Measurements from ENCODE around the gene PDE2A.
A peak's percentile ranks its signal among the peaks of the same experiment; 100 is the strongest.

The PDE2A gene

DNA sequence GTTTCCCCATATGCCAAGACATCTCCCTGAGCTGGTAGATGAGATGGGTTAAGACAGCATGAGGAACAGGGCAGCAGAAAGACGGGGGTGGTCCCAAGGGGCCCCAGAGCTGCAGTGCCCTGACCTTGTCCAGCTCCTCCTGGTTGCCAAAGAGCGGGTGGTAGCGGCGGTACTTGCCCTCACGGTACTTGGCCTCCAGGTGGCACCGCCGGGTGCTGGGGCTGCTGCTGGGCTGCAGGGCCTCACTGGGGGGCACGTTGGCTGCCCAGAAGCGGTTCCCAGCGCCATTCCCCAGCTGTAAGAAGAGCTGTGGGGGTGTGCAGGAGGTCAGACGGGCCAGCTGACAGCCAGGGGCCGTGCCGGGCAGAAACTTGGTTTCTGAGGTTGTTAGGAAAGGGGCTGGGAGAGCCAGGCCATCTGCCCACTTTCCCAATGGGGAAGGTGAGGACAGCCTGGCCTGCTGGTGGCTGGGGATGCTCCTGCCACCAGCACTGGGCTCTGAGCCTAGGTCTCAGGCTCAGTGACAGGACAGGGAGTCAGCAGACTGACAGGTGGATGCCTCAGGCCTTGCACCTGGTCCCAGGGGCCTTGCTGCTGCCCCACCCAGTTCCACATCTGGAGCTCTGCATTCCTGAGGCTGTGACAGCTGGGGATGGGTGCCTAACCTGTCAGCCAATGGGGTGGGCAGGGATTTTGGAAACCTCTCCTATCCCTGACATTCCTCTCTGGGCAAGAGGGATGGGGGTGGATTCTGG, 30.0 kb upstream of the PDE2A start:
- DNase-seq = no peak

DNA sequence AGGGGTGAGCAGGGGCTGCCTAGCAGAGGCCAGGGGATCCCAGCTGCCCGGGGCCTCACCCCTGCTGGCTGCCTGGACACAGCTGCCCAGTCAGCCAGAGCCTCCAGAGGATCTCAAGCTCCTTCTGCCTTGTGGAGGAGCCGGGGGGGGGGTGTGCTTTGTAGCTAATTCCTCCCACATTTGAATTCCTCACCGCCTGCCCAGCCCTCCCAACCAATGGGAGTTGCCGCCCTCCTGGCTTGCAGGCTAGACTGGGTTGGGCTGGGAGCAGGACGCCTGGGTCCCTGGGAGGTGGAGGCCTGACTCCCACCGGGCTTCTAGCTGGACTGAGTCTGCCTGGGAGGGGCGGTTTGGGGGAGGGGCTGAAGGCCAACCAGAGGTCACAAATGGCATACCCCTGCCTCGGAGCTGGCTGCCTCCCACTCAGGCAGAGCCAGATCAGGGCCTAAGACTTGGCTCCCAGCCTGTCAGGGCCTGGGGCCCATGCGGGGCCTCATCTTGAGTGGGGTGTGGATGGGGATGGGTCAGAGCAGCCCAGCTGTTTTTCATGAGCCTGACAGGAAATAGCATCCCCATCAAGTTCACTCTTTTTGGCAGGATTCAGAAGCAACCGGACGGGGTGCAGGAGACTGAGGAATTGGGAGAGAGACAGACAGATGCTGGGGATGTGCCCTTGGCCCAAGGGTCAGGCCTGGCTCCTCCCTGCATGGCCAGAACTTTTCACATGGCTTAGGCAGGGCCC, 29.2 kb upstream of the PDE2A start:
- DNase-seq = peak; percentile 87

DNA sequence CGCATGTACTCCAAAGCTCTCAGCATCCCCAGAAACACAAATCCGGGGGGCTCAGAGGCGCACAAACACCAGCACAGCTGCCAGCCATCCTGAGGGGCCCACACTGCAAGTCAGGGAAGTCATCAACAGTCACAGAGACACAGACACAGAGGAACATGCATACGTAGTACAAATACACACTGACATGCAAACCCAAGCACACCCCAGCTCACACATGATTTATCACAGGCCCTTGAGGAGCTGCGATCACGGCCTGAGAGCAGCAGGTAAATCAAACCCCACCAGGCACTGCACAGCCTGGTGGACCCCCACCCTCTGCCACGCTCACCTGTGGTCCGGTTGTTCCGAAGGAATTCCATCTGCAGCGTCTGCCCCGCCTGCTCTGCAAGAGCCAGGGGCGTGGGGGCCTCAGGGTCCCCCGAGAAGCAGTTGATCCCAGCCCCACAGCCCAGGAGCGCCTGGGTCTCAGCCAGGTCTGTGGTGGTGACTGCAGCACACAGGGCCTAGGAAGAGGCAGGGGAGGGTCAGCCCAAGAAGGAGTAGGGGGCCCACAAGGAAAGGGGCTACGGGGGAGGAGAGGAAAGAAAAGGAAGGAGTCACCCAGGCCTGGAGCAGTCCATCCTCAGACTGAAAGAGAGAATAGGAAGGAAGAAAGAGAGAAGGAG, 28.5 kb upstream of the PDE2A start:
- DNase-seq = no peak

GRCh38 chr11:72702096-72702495, 27.9 kb upstream of the PDE2A start:
- DNase-seq = no peak

- DNase-seq = no peak
Measured at GRCh38 chr11:72701466-72701865, 27.2 kb upstream of the PDE2A start.

GRCh38 chr11:72700146-72700545, 25.9 kb upstream of the PDE2A start:
- peak; percentile 38 for DNase-seq

DNA sequence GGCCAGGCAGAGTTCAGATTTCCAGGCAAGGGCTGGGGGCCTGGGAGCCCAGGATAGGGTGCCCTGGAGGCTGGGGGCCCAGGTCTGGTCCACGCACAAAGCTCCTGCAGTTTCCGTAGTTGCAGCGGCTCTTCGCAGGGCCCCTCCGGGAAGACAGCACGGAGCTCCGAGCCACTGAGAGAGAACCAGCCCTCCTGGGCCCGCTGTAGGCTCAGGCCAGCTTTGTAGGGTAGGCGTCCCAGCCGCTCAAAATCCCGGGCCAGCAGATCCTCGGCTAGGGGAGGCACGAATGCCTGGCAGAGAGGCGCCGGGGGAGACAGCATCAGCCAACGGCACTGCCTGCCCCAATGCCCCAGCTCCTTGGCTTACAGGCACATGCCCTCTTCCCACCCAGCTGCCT, 23.6 kb upstream of the PDE2A start:
- DNase-seq = no peak

- no peak for DNase-seq
Measured at GRCh38 chr11:72696866-72697700, 22.9 kb upstream of the PDE2A start.

GRCh38 chr11:72695354-72695753, 21.1 kb upstream of the PDE2A start:
- no peak for DNase-seq

DNA sequence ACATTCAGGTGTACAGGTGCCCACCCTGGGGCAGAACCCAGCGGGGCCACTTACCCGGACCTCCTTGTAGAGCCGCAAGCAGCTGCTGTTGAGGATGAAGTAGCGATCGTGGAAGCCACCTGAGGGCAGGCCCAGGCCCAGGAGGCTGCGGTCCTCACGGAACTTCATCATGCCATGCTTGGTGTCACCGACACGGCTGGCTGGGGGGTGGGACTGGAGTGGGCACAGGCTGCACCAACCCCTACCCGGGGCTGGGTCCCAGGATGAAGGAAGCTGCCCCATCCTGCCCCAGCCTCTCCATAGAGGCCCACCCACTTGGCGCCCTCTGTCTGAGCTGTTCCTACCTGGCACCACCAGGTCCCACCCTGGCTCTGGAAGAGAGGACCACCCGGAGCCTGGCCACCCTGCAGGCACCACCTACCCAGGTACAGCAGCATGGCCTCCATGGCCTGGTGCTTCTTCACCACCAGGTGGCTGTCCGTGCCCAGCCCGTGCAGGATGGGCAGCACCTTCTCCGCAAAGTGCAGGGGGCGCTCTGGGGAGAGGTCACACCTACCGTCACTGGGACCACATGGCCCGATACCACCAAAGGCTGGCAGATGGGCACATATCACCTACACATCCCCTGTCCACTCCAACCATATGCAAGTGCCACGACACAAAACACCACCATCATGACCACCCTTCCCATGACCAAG, 19.2 kb upstream of the PDE2A start:
- DNase-seq = no peak

- DNase-seq = no peak
Measured at GRCh38 chr11:72692498-72693237, 18.4 kb upstream of the PDE2A start.

DNA sequence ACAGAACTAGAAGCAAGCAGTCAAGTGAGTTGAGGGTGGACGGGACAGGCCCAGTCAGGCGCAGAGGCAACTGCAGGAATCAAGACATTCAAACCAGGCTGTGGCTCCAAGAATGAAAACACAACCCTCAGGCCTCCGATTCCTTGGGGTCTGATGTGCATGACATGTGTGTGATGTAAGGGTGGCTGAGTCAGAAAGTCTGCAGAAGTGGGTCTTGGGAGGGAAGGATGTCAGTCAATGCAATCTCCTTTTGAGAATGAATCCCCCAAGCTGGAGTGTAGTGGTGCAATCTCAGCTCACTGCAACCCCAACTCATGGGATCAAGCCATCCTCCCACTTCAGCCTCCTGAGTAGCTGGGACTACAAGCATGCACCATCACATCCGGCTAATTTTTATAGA, 15.9 kb upstream of the PDE2A start:
- DNase-seq = no peak

- DNase-seq = no peak
Measured at GRCh38 chr11:72688929-72689328, 14.7 kb upstream of the PDE2A start.

DNA sequence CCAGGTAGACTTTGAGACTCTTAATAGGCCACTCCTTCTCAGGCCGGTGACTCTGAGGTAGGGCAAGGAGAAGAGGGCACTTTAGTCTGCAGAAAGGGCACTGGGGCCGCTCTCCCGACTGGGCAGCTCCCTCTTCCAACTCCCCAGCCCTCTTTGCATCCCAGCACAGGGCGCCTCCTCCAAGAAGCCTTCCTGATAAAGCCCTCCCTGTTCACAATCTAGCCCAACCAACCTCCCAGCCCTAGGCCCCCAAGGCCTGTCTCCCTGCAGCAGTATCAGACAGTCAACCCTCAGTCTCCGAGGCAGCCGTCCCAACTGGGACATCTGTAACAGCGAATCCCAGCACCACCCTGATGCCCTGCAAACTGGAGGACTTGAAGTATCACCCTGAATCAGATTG, 14.3 kb upstream of the PDE2A start:
- DNase-seq = no peak

- DNase-seq = no peak
Measured at GRCh38 chr11:72687326-72687725, 13.1 kb upstream of the PDE2A start.

GRCh38 chr11:72686639-72687220, 12.5 kb upstream of the PDE2A start:
- peak; percentile 45 for DNase-seq

DNA sequence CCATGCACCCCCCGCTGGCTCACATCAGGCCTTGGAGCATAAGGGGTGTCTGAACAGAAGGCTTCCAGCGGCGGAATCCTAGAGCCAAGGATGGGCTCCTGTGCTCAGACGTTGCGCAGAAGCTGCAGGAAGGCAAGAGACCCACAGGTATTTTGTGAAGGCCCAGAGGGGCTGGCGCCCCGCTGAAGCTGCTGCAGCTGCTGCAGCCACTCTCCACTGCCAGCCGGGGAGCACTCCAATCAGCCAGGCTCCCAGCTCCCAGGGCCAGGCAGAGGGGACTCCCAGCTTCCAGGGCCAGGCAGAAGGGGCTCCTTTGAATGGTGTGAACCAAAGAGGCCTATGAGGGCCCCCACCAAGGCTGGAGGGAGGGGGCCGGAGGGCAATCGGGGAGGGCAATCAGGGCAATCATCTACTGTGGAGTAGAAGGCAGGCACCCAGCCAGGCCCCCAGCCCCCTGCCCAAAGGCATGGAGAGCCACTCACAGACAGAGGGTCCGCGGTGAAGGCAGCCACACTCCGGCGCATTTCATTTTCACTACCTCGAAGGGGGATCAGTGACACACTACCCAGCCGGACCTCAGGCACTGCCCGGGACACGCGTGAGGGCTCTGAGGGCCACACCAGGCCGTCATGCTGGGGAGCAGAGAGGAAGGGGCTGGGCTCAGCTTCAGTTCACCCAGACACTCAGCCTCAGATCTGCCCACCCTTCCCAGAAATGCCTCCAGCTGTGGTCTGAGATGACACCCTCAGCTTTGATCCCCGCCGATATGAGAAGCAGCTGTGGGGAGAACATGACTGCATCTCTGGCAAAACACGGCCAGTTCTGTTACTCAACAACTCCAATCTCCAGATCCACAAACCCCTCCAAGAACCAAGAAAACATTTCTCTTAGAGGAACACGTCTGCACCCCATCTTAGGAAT, 11.6 kb upstream of the PDE2A start:
- peak; percentile 57 for DNase-seq

- DNase-seq = peak; percentile 60
Measured at GRCh38 chr11:72684236-72684912, 10.2 kb upstream of the PDE2A start.

GRCh38 chr11:72683782-72684200, 9.6 kb upstream of the PDE2A start:
- DNase-seq = peak; percentile 30
